Mesenchymal stem cell (in vitro differentiated cells and primary cell): ENCODE measurements around the gene TIPIN.

ENCODE experiments used
- DNase-seq: peaks from one replicate; pipeline ENCODE4 v3.0.0-alpha.2; 2013
- H2AFZ ChIP-seq: one replicate; pipeline ENCODE4 v1.6.1; 2013; ENCODE audit warnings: low read depth, mild to moderate bottlenecking, control low read depth, inconsistent platforms, low read length, moderate library complexity
- H2AK5ac ChIP-seq: 2 replicates; pipeline ENCODE4 v1.6.1; 2013; ENCODE audit warnings: low read length, moderate library complexity, mild to moderate bottlenecking, inconsistent platforms; ENCODE audit not compliant: severe bottlenecking
- H2BK120ac ChIP-seq: one replicate; pipeline ENCODE4 v1.6.1; 2013; ENCODE audit warnings: low read depth, mild to moderate bottlenecking, inconsistent platforms, low read length, moderate library complexity
- H2BK12ac ChIP-seq, 2 experiments: one replicate each; pipeline ENCODE4 v1.6.1; 2013; ENCODE audit warnings: inconsistent platforms in 2 of 2, low read length in 2 of 2, mild to moderate bottlenecking in 2 of 2, moderate library complexity in 2 of 2, control low read depth in 1 of 2
- H2BK15ac ChIP-seq: one replicate; pipeline ENCODE4 v1.6.1; 2013; ENCODE audit warnings: mild to moderate bottlenecking, low read depth, inconsistent platforms; ENCODE audit not compliant: poor library complexity, severe bottlenecking
- H2BK5ac ChIP-seq: 2 replicates; pipeline ENCODE4 v1.6.1; 2013; ENCODE audit warnings: low read depth, mild to moderate bottlenecking, low read length, control low read depth, inconsistent platforms; ENCODE audit not compliant: poor library complexity, severe bottlenecking
- H3K14ac ChIP-seq, 2 experiments: one replicate each; pipeline ENCODE4 v1.6.1; 2013; ENCODE audit warnings: inconsistent platforms in 2 of 2, low read length in 2 of 2, control low read depth in 1 of 2, mild to moderate bottlenecking in 1 of 2, moderate library complexity in 1 of 2
- H3K18ac ChIP-seq, 2 experiments: one replicate each; pipeline ENCODE4 v1.6.1; 2013; ENCODE audit warnings: inconsistent platforms in 2 of 2, low read length in 2 of 2, control low read depth in 1 of 2, low read depth in 1 of 2, mild to moderate bottlenecking in 1 of 2
- H3K23ac ChIP-seq, 2 experiments: one replicate each; pipeline ENCODE4 v1.6.1; 2013; ENCODE audit warnings: inconsistent platforms in 2 of 2, low read length in 2 of 2, mild to moderate bottlenecking in 2 of 2, moderate library complexity in 2 of 2, control low read depth in 1 of 2
- H3K27ac ChIP-seq: 2 replicates; pipeline ENCODE4 v1.5.1; 2013; ENCODE audit warnings: mild to moderate bottlenecking, moderate library complexity, low read length, control low read depth, inconsistent platforms; ENCODE audit not compliant: poor library complexity, severe bottlenecking
- H3K27me3 ChIP-seq, 2 experiments: 2 replicates each; pipeline versions ENCODE4 v1.6.1 to v1.7.0; 2013; ENCODE audit warnings: low read length in 2 of 2, mild to moderate bottlenecking in 2 of 2, moderate library complexity in 2 of 2, control low read depth in 1 of 2, inconsistent platforms in 1 of 2; ENCODE audit not compliant: control insufficient read depth in 1 of 2, insufficient read depth in 1 of 2
- H3K36me3 ChIP-seq, 2 experiments: 2 replicates each; pipeline versions ENCODE4 v1.6.1 to v1.7.0; 2013; ENCODE audit warnings: low read length in 2 of 2, control low read depth in 1 of 2, inconsistent platforms in 1 of 2, low read depth in 1 of 2, mild to moderate bottlenecking in 1 of 2; ENCODE audit not compliant: insufficient read depth in 2 of 2, control insufficient read depth in 1 of 2
- H3K4ac ChIP-seq, 2 experiments: one replicate each; pipeline ENCODE4 v1.6.1; 2013; ENCODE audit warnings: inconsistent platforms in 2 of 2, low read length in 2 of 2, mild to moderate bottlenecking in 2 of 2, moderate library complexity in 2 of 2, control low read depth in 1 of 2, low read depth in 1 of 2
- H3K4me1 ChIP-seq: 2 replicates; pipeline ENCODE4 v1.6.1; 2013; ENCODE audit warnings: low read depth, low read length, control low read depth; ENCODE audit not compliant: control insufficient read depth, insufficient read depth
- H3K4me2 ChIP-seq: 2 replicates; pipeline ENCODE4 v1.6.1; 2013; ENCODE audit warnings: low read length, mild to moderate bottlenecking, inconsistent platforms; ENCODE audit not compliant: poor library complexity, severe bottlenecking
- H3K4me3 ChIP-seq, 2 experiments: 2 replicates each; pipeline versions ENCODE4 v1.5.1 to v1.7.0; 2013; ENCODE audit warnings: low read length in 2 of 2, mild to moderate bottlenecking in 2 of 2, control low read depth in 1 of 2, low read depth in 1 of 2; ENCODE audit not compliant: insufficient read depth in 1 of 2
- H3K79me1 ChIP-seq: replicated peaks from 2 replicates; pipeline ENCODE4 v1.6.1; 2013; ENCODE audit warnings: mild to moderate bottlenecking, control low read depth, low read length, inconsistent platforms; ENCODE audit not compliant: poor library complexity, severe bottlenecking
- H3K9ac ChIP-seq: 2 replicates; pipeline ENCODE4 v1.7.0; 2013; ENCODE audit warnings: mild to moderate bottlenecking, low read length, moderate library complexity
- H3K9me3 ChIP-seq: 2 replicates; pipeline ENCODE4 v1.7.0; 2013; ENCODE audit warnings: mild to moderate bottlenecking, low read length; ENCODE audit not compliant: control insufficient read depth
- H4K8ac ChIP-seq: one replicate; pipeline ENCODE4 v1.6.1; 2013; ENCODE audit warnings: inconsistent platforms, mild to moderate bottlenecking, low read length, moderate library complexity
- H4K91ac ChIP-seq: one replicate; pipeline ENCODE4 v1.6.1; 2013; ENCODE audit warnings: mild to moderate bottlenecking, low read length, inconsistent platforms
- WGBS: methylation state at CpG from one replicate; pipeline ENCODE4 v1.1.7; 2013; ENCODE audit warnings: mixed read lengths; 5-methylcytosine and 5-hydroxymethylcytosine counted together

TIPIN gene

GRCh38 chr15:66310786-66311185, 45.7 kb downstream of the TIPIN start:
- H2BK120ac ChIP-seq = no peak overlapping the region
- no peak overlapping the region for H4K8ac ChIP-seq
- H2BK5ac ChIP-seq = no peak overlapping the region
- peaks cover 12 to 72% of the 10 kb centered on the region in 2 experiments for H3K36me3 ChIP-seq
- H2BK15ac ChIP-seq = no peak overlapping the region
- no peak overlapping the region for H2BK12ac ChIP-seq
- H3K27ac ChIP-seq = no peak overlapping the region
- no peaks in the 10 kb centered on the region for H3K79me1 ChIP-seq
- no peaks in the 10 kb centered on the region for H3K27me3 ChIP-seq
- no peaks in the 10 kb centered on the region for H3K4me1 ChIP-seq
- no peak overlapping the region for H3K9ac ChIP-seq
- no peak overlapping the region for H3K4me3 ChIP-seq
- no peak overlapping the region for H2AK5ac ChIP-seq
- H3K9me3 ChIP-seq = no peaks in the 10 kb centered on the region
- H3K23ac ChIP-seq = no peak overlapping the region
- DNase-seq = no peak
- H4K91ac ChIP-seq = no peak overlapping the region
- H3K4ac ChIP-seq = no peak overlapping the region
- H3K4me2 ChIP-seq = no peak overlapping the region
- 100% methylated on average over 2 of the region's 2 CpGs for WGBS
- no peak overlapping the region for H3K18ac ChIP-seq
- H2AFZ ChIP-seq = no peak overlapping the region
- H3K14ac ChIP-seq = no peak overlapping the region

- no peak overlapping the region for H2AK5ac ChIP-seq
- H3K23ac ChIP-seq = no peak overlapping the region
- no peak overlapping the region for H4K8ac ChIP-seq
- no peak overlapping the region for H3K14ac ChIP-seq
- no peak overlapping the region for H2BK5ac ChIP-seq
- no peak overlapping the region for H3K27ac ChIP-seq
- H3K4me2 ChIP-seq = no peak overlapping the region
- H3K4me3 ChIP-seq = no peak overlapping the region
- no peaks in the 10 kb centered on the region for H3K27me3 ChIP-seq
- H2BK12ac ChIP-seq = no peak overlapping the region
- no peak overlapping the region for H2BK15ac ChIP-seq
- DNase-seq = no peak
- no peak overlapping the region for H3K4ac ChIP-seq
- WGBS = 96% methylated on average over 3 of the region's 3 CpGs
- no peak overlapping the region for H3K18ac ChIP-seq
- H3K9me3 ChIP-seq = no peaks in the 10 kb centered on the region
- H2AFZ ChIP-seq = no peak overlapping the region
- H3K79me1 ChIP-seq = no peaks in the 10 kb centered on the region
- no peak overlapping the region for H2BK120ac ChIP-seq
- no peaks in the 10 kb centered on the region for H3K4me1 ChIP-seq
- H4K91ac ChIP-seq = no peak overlapping the region
- peaks cover 7 to 67% of the 10 kb centered on the region in 2 experiments for H3K36me3 ChIP-seq
- no peak overlapping the region for H3K9ac ChIP-seq
Measured at GRCh38 chr15:66309828-66310227, 46.7 kb downstream of the TIPIN start.

GRCh38 chr15:66308531-66308930, 48.0 kb downstream of the TIPIN start:
- no peak overlapping the region for H3K14ac ChIP-seq
- H2BK5ac ChIP-seq = no peak overlapping the region
- H2AFZ ChIP-seq = no peak overlapping the region
- H3K4me1 ChIP-seq = no peaks in the 10 kb centered on the region
- no peaks in the 10 kb centered on the region for H3K27me3 ChIP-seq
- H3K23ac ChIP-seq = no peak overlapping the region
- H2BK12ac ChIP-seq = no peak overlapping the region
- no peak overlapping the region for H3K4me3 ChIP-seq
- H3K79me1 ChIP-seq = no peaks in the 10 kb centered on the region
- H2BK120ac ChIP-seq = no peak overlapping the region
- no peak overlapping the region for H3K4me2 ChIP-seq
- H3K4ac ChIP-seq = no peak overlapping the region
- no peak overlapping the region for H4K91ac ChIP-seq
- H3K18ac ChIP-seq = no peak overlapping the region
- no peak for DNase-seq
- no peak overlapping the region for H2AK5ac ChIP-seq
- WGBS = 98% methylated on average over 3 of the region's 3 CpGs
- H2BK15ac ChIP-seq = no peak overlapping the region
- no peak overlapping the region for H3K9ac ChIP-seq
- no peak overlapping the region for H4K8ac ChIP-seq
- no peaks in the 10 kb centered on the region for H3K9me3 ChIP-seq
- no peak overlapping the region for H3K27ac ChIP-seq
- H3K36me3 ChIP-seq = peaks cover 7 to 57% of the 10 kb centered on the region in 2 experiments

- Histone ChIP-seq H3K4me3 (no peak overlapping the region), H3K27me3 (no peaks in the 10 kb centered on the region), H3K36me3 (peaks cover 7 to 43% of the 10 kb centered on the region in 2 experiments), H2BK15ac (no peak overlapping the region), H3K9me3 (no peaks in the 10 kb centered on the region), H3K18ac (no peak overlapping the region), H3K4me1 (no peaks in the 10 kb centered on the region), H3K23ac (no peak overlapping the region), H2BK5ac (no peak overlapping the region), H3K27ac (no peak overlapping the region), H3K4ac (no peak overlapping the region), H2BK120ac (no peak overlapping the region), H3K9ac (no peak overlapping the region), H2AFZ (no peak overlapping the region), H2BK12ac (no peak overlapping the region), H4K91ac (no peak overlapping the region), H3K79me1 (peaks cover 5% of the 10 kb centered on the region), H2AK5ac (no peak overlapping the region), H4K8ac (no peak overlapping the region), H3K4me2 (no peak overlapping the region), H3K14ac (no peak overlapping the region)
- WGBS = 91% methylated on average over 3 of the region's 3 CpGs
- no peak for DNase-seq
Measured at GRCh38 chr15:66306381-66306780, 50.1 kb downstream of the TIPIN start.
